ENCODE data around the gene KDM4D.

DNA sequence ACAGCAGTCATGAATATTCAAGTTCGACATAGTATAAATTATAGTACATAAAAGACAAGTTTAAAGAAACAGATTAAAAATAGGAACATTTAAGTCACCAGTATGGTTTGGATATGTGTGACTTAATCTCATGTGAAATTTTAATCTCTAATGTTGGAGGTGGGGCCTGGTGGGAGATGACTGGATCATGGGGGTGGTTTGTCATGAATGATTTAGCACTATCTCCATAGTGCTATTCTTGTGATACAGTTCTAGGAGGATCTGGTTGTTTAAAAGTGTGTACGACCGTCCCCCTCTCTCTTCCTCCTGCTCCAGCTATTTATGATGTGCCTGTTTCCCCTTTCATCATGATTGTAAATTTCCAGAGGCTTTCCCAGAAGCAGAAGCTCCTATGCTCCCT, 54.8 kb downstream of the KDM4D start:
- TF ChIP-seq, protein P1, sequence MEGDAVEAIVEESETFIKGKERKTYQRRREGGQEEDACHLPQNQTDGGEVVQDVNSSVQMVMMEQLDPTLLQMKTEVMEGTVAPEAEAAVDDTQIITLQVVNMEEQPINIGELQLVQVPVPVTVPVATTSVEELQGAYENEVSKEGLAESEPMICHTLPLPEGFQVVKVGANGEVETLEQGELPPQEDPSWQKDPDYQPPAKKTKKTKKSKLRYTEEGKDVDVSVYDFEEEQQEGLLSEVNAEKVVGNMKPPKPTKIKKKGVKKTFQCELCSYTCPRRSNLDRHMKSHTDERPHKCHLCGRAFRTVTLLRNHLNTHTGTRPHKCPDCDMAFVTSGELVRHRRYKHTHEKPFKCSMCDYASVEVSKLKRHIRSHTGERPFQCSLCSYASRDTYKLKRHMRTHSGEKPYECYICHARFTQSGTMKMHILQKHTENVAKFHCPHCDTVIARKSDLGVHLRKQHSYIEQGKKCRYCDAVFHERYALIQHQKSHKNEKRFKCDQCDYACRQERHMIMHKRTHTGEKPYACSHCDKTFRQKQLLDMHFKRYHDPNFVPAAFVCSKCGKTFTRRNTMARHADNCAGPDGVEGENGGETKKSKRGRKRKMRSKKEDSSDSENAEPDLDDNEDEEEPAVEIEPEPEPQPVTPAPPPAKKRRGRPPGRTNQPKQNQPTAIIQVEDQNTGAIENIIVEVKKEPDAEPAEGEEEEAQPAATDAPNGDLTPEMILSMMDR (IDR thresholded peaks at IDR 0.05), result no peak
- TF ChIP-seq POLR2A (IDR thresholded peaks at IDR 0.05), result no peak

Data from thyroid gland (tissue), 4 donors.